GM12892 (cell line): Measurements from ENCODE around the gene PDCL2.

Experiments used
- POLR2A ChIP-seq: IDR thresholded peaks from 2 replicates; pipeline ENCODE4 v1.6.1; 2011; ENCODE audit warnings: low read depth, low read length, control low read depth
- POLR2AphosphoS5 ChIP-seq: IDR thresholded peaks from 2 replicates; pipeline ENCODE4 v1.6.1; 2011; ENCODE audit warnings: low read depth, low read length, control low read depth
- TAF1 ChIP-seq: IDR thresholded peaks from 2 replicates; pipeline ENCODE4 v1.6.1; 2011; ENCODE audit warnings: low read depth, mild to moderate bottlenecking, control low read depth, low read length, borderline replicate concordance

DNA sequence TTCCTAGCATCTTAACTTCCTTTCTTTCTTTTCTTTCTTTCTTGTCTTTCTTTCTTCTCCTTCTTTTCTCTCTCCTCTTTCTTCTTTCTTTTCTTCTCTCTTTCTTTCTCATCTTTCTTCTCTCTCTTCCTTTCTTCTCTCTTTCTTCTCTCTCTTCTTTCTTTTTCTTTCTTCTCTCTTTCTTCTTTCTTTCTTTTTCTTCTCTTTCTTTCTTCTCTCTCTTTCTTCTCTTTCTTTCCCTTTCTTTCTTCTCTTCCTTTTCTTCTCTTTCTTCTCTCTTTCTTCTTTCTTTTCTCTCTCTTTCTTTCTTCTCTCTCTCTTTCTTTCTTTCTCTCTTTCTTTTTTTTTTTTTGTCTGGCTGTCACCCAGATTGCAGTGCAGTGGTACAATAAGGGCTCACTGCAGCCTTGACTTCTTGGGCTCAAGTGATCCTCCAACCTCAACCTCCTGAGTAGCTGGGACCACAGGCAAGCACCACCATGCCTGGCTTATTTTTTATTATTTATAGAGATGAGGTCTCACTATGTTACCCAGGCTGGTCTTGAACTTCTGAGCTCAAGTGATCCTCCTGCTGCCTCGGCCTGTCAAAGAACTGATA, 26.6 kb upstream of the PDCL2 start:
- TF ChIP-seq POLR2AphosphoS5 (no peak), POLR2A (no peak), TAF1 (no peak)
